IPS-NIHi11 (cell line): ENCODE measurements around the gene KAT14.
"Not testable (repeated sequence)": the region's sequence is repeated elsewhere in the genome, so short reads cannot be mapped to it uniquely, and the experiment has no call there.

ENCODE experiments used
- DNase-seq: peaks from one replicate; pipeline ENCODE4 v3.0.0; 2012; ENCODE audit warnings: mixed read lengths, low spot score

The KAT14 gene

DNA sequence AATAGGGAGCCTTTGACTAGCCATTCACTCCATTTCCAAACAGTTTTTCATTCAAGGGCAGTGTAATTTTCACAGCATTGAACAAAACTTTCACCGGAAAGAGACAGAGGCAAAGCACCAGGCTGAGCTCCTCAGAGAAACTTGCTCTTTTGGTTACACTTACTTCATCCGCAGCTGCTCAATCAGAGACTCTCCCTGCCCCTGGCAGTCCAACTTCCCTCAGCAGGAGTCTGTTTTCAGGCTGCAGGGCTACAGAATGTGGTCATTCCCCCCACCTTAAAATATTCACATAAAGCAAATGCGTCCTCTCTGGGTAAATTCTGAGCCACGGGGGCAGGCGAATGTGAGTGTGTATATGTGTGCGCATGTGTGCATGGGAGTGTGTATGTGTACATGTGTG lies 80.6 kb downstream of the KAT14 start:
- no peak for DNase-seq

DNA sequence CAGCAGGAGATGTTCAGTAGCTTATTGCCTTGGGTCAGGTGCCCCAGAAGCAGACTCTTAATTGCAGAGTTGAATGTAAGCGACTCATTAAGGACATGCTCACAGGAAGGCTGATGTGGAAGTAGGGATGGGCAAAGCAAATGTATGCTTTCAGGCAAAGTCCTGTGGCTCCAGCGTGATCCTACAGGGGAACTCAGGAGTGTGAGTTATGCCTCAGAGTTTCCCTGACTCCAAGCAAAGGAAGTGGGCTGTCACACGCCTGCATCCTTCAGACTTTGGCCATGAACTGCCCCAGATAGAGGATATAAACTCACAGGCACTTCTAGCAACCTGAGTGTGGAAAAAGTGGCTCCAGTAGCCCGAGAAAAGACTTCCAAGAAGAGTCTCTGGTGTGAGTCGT lies 85.7 kb downstream of the KAT14 start:
- DNase-seq = no peak

- DNase-seq = peak; percentile 65
Measured at GRCh38 chr20:18224968-18225568, 87.4 kb downstream of the KAT14 start.

- no peak for DNase-seq
Measured at GRCh38 chr20:18225632-18226031, 88.0 kb downstream of the KAT14 start.

GRCh38 chr20:18226741-18227140 lies 89.1 kb downstream of the KAT14 start:
- DNase-seq = not testable (repeated sequence)

DNA sequence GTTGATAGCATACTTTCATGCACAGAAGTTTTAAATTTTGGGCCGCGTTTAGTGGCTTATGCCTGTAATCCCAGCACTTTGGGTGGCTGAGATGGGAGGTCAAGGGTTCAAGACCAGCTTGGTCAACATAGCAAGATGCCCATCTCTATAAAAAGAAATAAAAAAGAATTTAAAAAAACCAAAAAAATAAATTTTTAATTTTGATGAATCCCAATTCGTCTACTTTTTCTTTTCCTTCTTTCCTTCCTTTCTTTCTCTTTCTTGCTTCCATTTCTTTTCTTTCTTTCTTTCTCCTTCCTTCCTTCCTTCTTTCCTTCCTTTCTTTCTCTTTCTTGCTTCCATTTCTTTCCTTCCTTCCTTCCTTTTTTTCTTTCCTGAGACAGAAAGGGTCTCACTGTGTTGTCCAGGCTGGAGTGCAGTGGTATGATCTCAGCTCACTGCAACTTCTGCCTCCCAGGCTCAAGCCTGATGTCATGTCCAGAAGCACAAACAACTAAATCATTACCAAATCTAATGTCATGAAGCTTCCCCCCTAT lies 95.8 kb downstream of the KAT14 start:
- no peak for DNase-seq
